CD8-positive, alpha-beta memory T cell (primary cell): ENCODE results near the gene AKR7A2. TPM values are rescaled to one million over a fixed set of nuclear protein-coding genes. Genes with fewer than 3 reads are reported as not detected.

Experiments
- CTCF ChIA-PET: fragments of 350-600 bp; sonication (Branson Sonifier 250); formaldehyde crosslinking; loops from one replicate; lab custom pipeline; 2021; ENCODE audit warnings: antibody characterized with exemption; lab: Charles Lee
- POLR2A ChIA-PET: fragments of 350-600 bp; sonication (Branson Sonifier 250); formaldehyde crosslinking; loops from one replicate; lab custom pipeline; 2021; ENCODE audit warnings: antibody characterized with exemption; lab: Charles Lee
- DNase-seq, 5 donors: peaks; one replicate each; pipeline versions ENCODE4 v3.0.0 to v3.0.0-alpha.2; 2020 to 2022; ENCODE audit warnings: mixed read lengths in 1 of 5
- H3K27ac ChIP-seq: one replicate; pipeline ENCODE4 v1.7.0; 2013; ENCODE audit warnings: low read depth, mild to moderate bottlenecking, low read length, moderate library complexity
- H3K27me3 ChIP-seq: 2 replicates; pipeline ENCODE4 v1.7.0; 2013; ENCODE audit warnings: low read length, mild to moderate bottlenecking; ENCODE audit not compliant: insufficient read depth, poor library complexity, severe bottlenecking
- H3K36me3 ChIP-seq: 2 replicates; pipeline ENCODE4 v1.7.0; 2013; ENCODE audit warnings: mild to moderate bottlenecking, low read length, moderate library complexity; ENCODE audit not compliant: insufficient read depth
- H3K4me1 ChIP-seq: 2 replicates; pipeline ENCODE4 v1.7.0; 2013; ENCODE audit warnings: mild to moderate bottlenecking, low read length, moderate library complexity; ENCODE audit not compliant: insufficient read depth
- H3K4me3 ChIP-seq: 2 replicates; pipeline ENCODE4 v1.7.0; 2013; ENCODE audit warnings: mild to moderate bottlenecking, low read length
- H3K9me3 ChIP-seq: 2 replicates; pipeline ENCODE4 v1.7.0; 2013; ENCODE audit warnings: mild to moderate bottlenecking, low read length
- H3K27ac Mint-ChIP-seq, 8 donors: one replicate each; pipeline ENCODE4 v1.8.0; 2020 to 2021; ENCODE audit warnings: mixed read lengths in 8 of 8, mild to moderate bottlenecking in 6 of 8, inconsistent platforms in 3 of 8, moderate library complexity in 3 of 8
- H3K27me3 Mint-ChIP-seq, 2 donors: one replicate each; pipeline ENCODE4 v1.8.0; 2020 to 2021; ENCODE audit warnings: mixed read lengths in 2 of 2, mild to moderate bottlenecking in 1 of 2, moderate library complexity in 1 of 2
- H3K36me3 Mint-ChIP-seq, 3 donors: one replicate each; pipeline ENCODE4 v1.8.0; 2020 to 2021; ENCODE audit warnings: mixed read lengths in 3 of 3, inconsistent platforms in 1 of 3, mild to moderate bottlenecking in 1 of 3
- H3K4me1 Mint-ChIP-seq, 3 donors: one replicate each; pipeline ENCODE4 v1.8.0; 2020 to 2021; ENCODE audit warnings: mixed read lengths in 3 of 3, inconsistent platforms in 1 of 3, mild to moderate bottlenecking in 1 of 3
- H3K4me3 Mint-ChIP-seq, 7 donors: one replicate each; pipeline ENCODE4 v1.8.0; 2020 to 2021; ENCODE audit warnings: mixed read lengths in 7 of 7, mild to moderate bottlenecking in 6 of 7, moderate library complexity in 4 of 7, inconsistent platforms in 2 of 7
- H3K9me3 Mint-ChIP-seq, 5 donors: one replicate each; pipeline ENCODE4 v1.8.0; 2020 to 2022; ENCODE audit warnings: mixed read lengths in 5 of 5, mild to moderate bottlenecking in 3 of 5, moderate library complexity in 2 of 5, inconsistent platforms in 1 of 5
- polyA plus RNA-seq: library from polyadenylated mRNA; unstranded; fragments of 300-500 nt; fragmentation: Illumina TruSeq; gene quantifications from one replicate; pipeline ENCODE4 v1.2.3, GENCODE V29; 2021
- total RNA-seq, 2 experiments: library from RNA; stranded (reverse); gene quantifications; one replicate each; pipeline ENCODE4 v1.2.3, GENCODE V29; 2021

AKR7A2 gene
- total and polyA plus RNA-seq, 3 experiments from 2014 or later: 36.4 to 102 (median 38.3) TPM

GRCh38 chr1:19356266-19356665 is 44.3 kb upstream of the AKR7A2 start:
- no peaks in the 10 kb centered on the region for H3K27me3 ChIP-seq
- Mint-ChIP-seq H3K27ac (peak overlapping the region in 1 of 8 donors; percentile 38), H3K4me1 (peaks cover 17 to 24% (median 19%) of the 10 kb centered on the region in 3 donors), H3K4me3 (no peak overlapping the region), H3K36me3 (peaks cover 0 to 84% (median 17%) of the 10 kb centered on the region in 3 donors), H3K9me3 (no peaks in the 10 kb centered on the region), H3K27me3 (no peaks in the 10 kb centered on the region)
- H3K27ac ChIP-seq: no peak overlapping the region
- no peaks in the 10 kb centered on the region for H3K9me3 ChIP-seq
- ChIA-PET POLR2A (no interaction called here), CTCF (interaction anchor here (1.3 kb wide), 1 partner anchor 12 kb away, joined by 4 read pairs; no protein-coding TSS in a partner anchor)
- peaks cover 59% of the 10 kb centered on the region for H3K36me3 ChIP-seq
- no peak overlapping the region for H3K4me3 ChIP-seq
- no peak for DNase-seq
- peaks cover 20% of the 10 kb centered on the region for H3K4me1 ChIP-seq

GRCh38 chr1:19354531-19354981 is 42.6 kb upstream of the AKR7A2 start:
- no peak for DNase-seq
- Mint-ChIP-seq H3K27ac (no peak overlapping the region), H3K9me3 (no peaks in the 10 kb centered on the region), H3K4me1 (peaks cover under 1 to 7% (median 6%) of the 10 kb centered on the region in 3 donors), H3K27me3 (no peaks in the 10 kb centered on the region), H3K36me3 (peaks cover 0 to 87% (median 17%) of the 10 kb centered on the region in 3 donors), H3K4me3 (no peak overlapping the region)
- no peak overlapping the region for H3K27ac ChIP-seq
- POLR2A ChIA-PET: no interaction called here
- H3K9me3 ChIP-seq: no peaks in the 10 kb centered on the region
- no peaks in the 10 kb centered on the region for H3K27me3 ChIP-seq
- CTCF ChIA-PET: no interaction called here
- H3K4me1 ChIP-seq: peaks cover 3% of the 10 kb centered on the region
- H3K36me3 ChIP-seq: peaks cover 67% of the 10 kb centered on the region
- no peak overlapping the region for H3K4me3 ChIP-seq

GRCh38 chr1:19353596-19353995 is 41.7 kb upstream of the AKR7A2 start:
- no peak overlapping the region for H3K4me3 ChIP-seq
- Mint-ChIP-seq H3K4me1 (peaks cover 0 to 6% (median 3%) of the 10 kb centered on the region in 3 donors), H3K27ac (peak overlapping the region in 3 of 8 donors; percentile 21 to 92 (median 29)), H3K4me3 (no peak overlapping the region), H3K9me3 (no peaks in the 10 kb centered on the region), H3K36me3 (peaks cover 0 to 94% (median 17%) of the 10 kb centered on the region in 3 donors), H3K27me3 (no peaks in the 10 kb centered on the region)
- H3K4me1 ChIP-seq: no peaks in the 10 kb centered on the region
- no peak for DNase-seq
- ChIA-PET CTCF (no interaction called here), POLR2A (no interaction called here)
- H3K27me3 ChIP-seq: no peaks in the 10 kb centered on the region
- peaks cover 74% of the 10 kb centered on the region for H3K36me3 ChIP-seq
- no peaks in the 10 kb centered on the region for H3K9me3 ChIP-seq
- H3K27ac ChIP-seq: no peak overlapping the region

GRCh38 chr1:19352839-19353238 is 40.9 kb upstream of the AKR7A2 start:
- H3K4me3 ChIP-seq: no peak overlapping the region
- H3K27me3 ChIP-seq: no peaks in the 10 kb centered on the region
- H3K4me1 ChIP-seq: no peaks in the 10 kb centered on the region
- H3K4me1 Mint-ChIP-seq: peaks cover 0 to 6% (median 3%) of the 10 kb centered on the region in 3 donors
- no peak overlapping the region for H3K27ac ChIP-seq
- H3K9me3 Mint-ChIP-seq: no peaks in the 10 kb centered on the region
- no peak for DNase-seq
- ChIA-PET CTCF (no interaction called here), POLR2A (no interaction called here)
- peaks cover 0 to 95% (median 17%) of the 10 kb centered on the region in 3 donors for H3K36me3 Mint-ChIP-seq
- no peaks in the 10 kb centered on the region for H3K9me3 ChIP-seq
- no peaks in the 10 kb centered on the region for H3K27me3 Mint-ChIP-seq
- peak overlapping the region in 1 of 8 donors; percentile 21 for H3K27ac Mint-ChIP-seq
- no peak overlapping the region for H3K4me3 Mint-ChIP-seq
- H3K36me3 ChIP-seq: peaks cover 74% of the 10 kb centered on the region

- peaks cover 67% of the 10 kb centered on the region for H3K36me3 ChIP-seq
- no peak overlapping the region for H3K4me3 ChIP-seq
- Mint-ChIP-seq H3K9me3 (no peaks in the 10 kb centered on the region), H3K4me1 (peaks cover 0 to 3% (median 3%) of the 10 kb centered on the region in 3 donors), H3K27ac (peak overlapping the region in 1 of 8 donors; percentile 62), H3K4me3 (no peak overlapping the region), H3K27me3 (no peaks in the 10 kb centered on the region), H3K36me3 (peaks cover 0 to 94% (median 13%) of the 10 kb centered on the region in 3 donors)
- no peak for DNase-seq
- no peaks in the 10 kb centered on the region for H3K9me3 ChIP-seq
- POLR2A ChIA-PET: no interaction called here
- CTCF ChIA-PET: no interaction called here
- H3K27me3 ChIP-seq: no peaks in the 10 kb centered on the region
- no peak overlapping the region for H3K27ac ChIP-seq
- H3K4me1 ChIP-seq: no peaks in the 10 kb centered on the region
These were observed 39.9 kb upstream of the AKR7A2 start for GRCh38 chr1:19351873-19352272.

GRCh38 chr1:19350566-19350965 is 38.6 kb upstream of the AKR7A2 start:
- no peaks in the 10 kb centered on the region for H3K4me1 ChIP-seq
- Mint-ChIP-seq H3K27me3 (no peaks in the 10 kb centered on the region), H3K4me3 (no peak overlapping the region), H3K36me3 (peaks cover 0 to 89% (median 11%) of the 10 kb centered on the region in 3 donors), H3K4me1 (peaks cover under 1 to 5% (median 3%) of the 10 kb centered on the region in 3 donors), H3K27ac (peak overlapping the region in 3 of 8 donors; percentile 5 to 70 (median 66)), H3K9me3 (no peaks in the 10 kb centered on the region)
- no peak overlapping the region for H3K27ac ChIP-seq
- DNase-seq: no peak
- no peak overlapping the region for H3K4me3 ChIP-seq
- H3K27me3 ChIP-seq: no peaks in the 10 kb centered on the region
- no peaks in the 10 kb centered on the region for H3K9me3 ChIP-seq
- peaks cover 57% of the 10 kb centered on the region for H3K36me3 ChIP-seq
- ChIA-PET CTCF (no interaction called here), POLR2A (interaction anchor here (0.7 kb wide), 1 partner anchor 157 kb away, joined by 3 read pairs; no protein-coding TSS in a partner anchor)

GRCh38 chr1:19349999-19350398 is 38.1 kb upstream of the AKR7A2 start:
- ChIA-PET POLR2A (no interaction called here), CTCF (no interaction called here)
- Mint-ChIP-seq H3K36me3 (peaks cover 0 to 88% (median 9%) of the 10 kb centered on the region in 3 donors), H3K4me1 (peaks cover 0 to 5% (median 3%) of the 10 kb centered on the region in 3 donors), H3K27ac (peak overlapping the region in 1 of 8 donors; percentile 41), H3K9me3 (no peaks in the 10 kb centered on the region), H3K4me3 (no peak overlapping the region), H3K27me3 (no peaks in the 10 kb centered on the region)
- no peak for DNase-seq
- H3K4me1 ChIP-seq: no peaks in the 10 kb centered on the region
- H3K4me3 ChIP-seq: no peak overlapping the region
- peaks cover 59% of the 10 kb centered on the region for H3K36me3 ChIP-seq
- no peak overlapping the region for H3K27ac ChIP-seq
- no peaks in the 10 kb centered on the region for H3K9me3 ChIP-seq
- H3K27me3 ChIP-seq: no peaks in the 10 kb centered on the region

- H3K4me1 ChIP-seq: no peaks in the 10 kb centered on the region
- Mint-ChIP-seq H3K9me3 (no peaks in the 10 kb centered on the region), H3K4me3 (no peak overlapping the region), H3K27me3 (no peaks in the 10 kb centered on the region), H3K4me1 (peaks cover 0 to 5% (median 3%) of the 10 kb centered on the region in 3 donors), H3K27ac (peak overlapping the region in 2 of 8 donors; percentile 11 to 61), H3K36me3 (peaks cover 0 to 88% (median 6%) of the 10 kb centered on the region in 3 donors)
- H3K36me3 ChIP-seq: peaks cover 57% of the 10 kb centered on the region
- no peak for DNase-seq
- ChIA-PET CTCF (interaction anchor here (2.8 kb wide), 1 partner anchor 233 kb away, joined by 6 read pairs; no protein-coding TSS in a partner anchor), POLR2A (no interaction called here)
- no peaks in the 10 kb centered on the region for H3K9me3 ChIP-seq
- H3K4me3 ChIP-seq: no peak overlapping the region
- no peak overlapping the region for H3K27ac ChIP-seq
- no peaks in the 10 kb centered on the region for H3K27me3 ChIP-seq
These were observed 36.7 kb upstream of the AKR7A2 start for GRCh38 chr1:19348441-19349198.
